Heart left ventricle (tissue), 13 donors: ENCODE measurements around the gene PPFIBP1.

Experiments
- CTCF ChIP-seq, 12 donors: fragments of 200-600 bp; sonication (generic) in 4 of 12; IDR thresholded peaks; one replicate each; pipeline versions ENCODE4 v1.5.0 to v1.8.0; 2018 to 2022; ENCODE audit warnings: antibody characterized with exemption in 12 of 12, mild to moderate bottlenecking in 5 of 12
- POLR2A ChIP-seq, 2 donors: fragments of 450-650 bp; IDR thresholded peaks; one replicate each; pipeline ENCODE4 v1.6.1; 2017; ENCODE audit warnings: antibody characterized with exemption in 2 of 2, mild to moderate bottlenecking in 2 of 2, moderate library complexity in 2 of 2
- donor health status: ischemic (EF 13 %, LVEDD 7.1; RV severe dilation, severe dysfunction).
- donor health status: DM: no; HTN: yes; CAD: no.
- donor health status: DM: no; HTN: no; CAD: no.
- donor health status: ischemic (EF 25% LVEDD 6.9; RV normal size, moderate dysfunction).
- donor health status: ischemic (EF 25% LVEDD 5.7; RV mildly dilated, moderate dysfunction).
- donor health status: ischemic (EF 35%, LVEDD 5.7; RV mildly dilated, moderate dysfunction).
- donor health status: nonischemic (EF 11% LVEDD 7.7; RV severe dilation, severe dysfunction).
- donor health status: DM: yes; HTN: yes; CAD: no.
- donor health status: PGD.
- donor health status: ischemic (EF 29% LVEDD 5.4; RV normal size, mild dysfunction).
- donor health status: nonischemic (EF 23%, LVEDD 6.1; RV moderate dilation, normal function).

GRCh38 chr12:27614386-27614785 lies 90.4 kb downstream of the PPFIBP1 start:
- no peak for TF ChIP-seq CTCF (IDR thresholded peaks at IDR 0.05)
- TF ChIP-seq POLR2A (IDR thresholded peaks at IDR 0.05): no peak
